ENCODE results near the gene KCNK18.

KCNK18 gene

GRCh38 chr10:117162093-117163060 is 34.9 kb upstream of the KCNK18 start:
- no peaks in the 10 kb centered on the region for H3K79me2 ChIP-seq (ENCODE audit: insufficient read depth, low read length)
- no peak for DNase-seq
- H3K27me3 ChIP-seq (ENCODE audit: insufficient read depth, low read length, poor library complexity): peaks cover 23% of the 10 kb centered on the region

GRCh38 chr10:117163061-117163953 is 34.0 kb upstream of the KCNK18 start:
- Histone ChIP-seq H3K4me3 (ENCODE audit: low read depth in 1 of 2, low read length in 2 of 2) (no peak overlapping the region), H3K27me3 (ENCODE audit: insufficient read depth, low read length, poor library complexity) (peaks cover 18% of the 10 kb centered on the region), H2AFZ (ENCODE audit: low read depth, low read length) (no peak overlapping the region), H3K4me1 (ENCODE audit: insufficient read depth, low read length) (no peaks in the 10 kb centered on the region), H3K27ac (ENCODE audit: low read length) (no peak overlapping the region), H3K4me2 (ENCODE audit: insufficient read depth, low read length) (no peak overlapping the region), H3K9me3 (ENCODE audit: insufficient read depth, low read length, severe bottlenecking) (no peaks in the 10 kb centered on the region), H4K20me1 (ENCODE audit: insufficient read depth, low read length) (no peaks in the 10 kb centered on the region; the same call in 1 of the 2 replicates), H3K9ac (ENCODE audit: low read depth, low read length) (no peak overlapping the region), H3K36me3 (ENCODE audit: insufficient read depth, low read length) (no peaks in the 10 kb centered on the region), H3K79me2 (ENCODE audit: insufficient read depth, low read length) (no peaks in the 10 kb centered on the region)
- ATAC-seq (ENCODE audit: insufficient read depth, low read depth): no peak
- no peak for DNase-seq
- TF ChIP-seq EZH2 (IDR thresholded peaks at IDR 0.05; ENCODE audit: borderline replicate concordance, low read depth, low read length, severe bottlenecking): no peak
- TF ChIP-seq, protein P1, sequence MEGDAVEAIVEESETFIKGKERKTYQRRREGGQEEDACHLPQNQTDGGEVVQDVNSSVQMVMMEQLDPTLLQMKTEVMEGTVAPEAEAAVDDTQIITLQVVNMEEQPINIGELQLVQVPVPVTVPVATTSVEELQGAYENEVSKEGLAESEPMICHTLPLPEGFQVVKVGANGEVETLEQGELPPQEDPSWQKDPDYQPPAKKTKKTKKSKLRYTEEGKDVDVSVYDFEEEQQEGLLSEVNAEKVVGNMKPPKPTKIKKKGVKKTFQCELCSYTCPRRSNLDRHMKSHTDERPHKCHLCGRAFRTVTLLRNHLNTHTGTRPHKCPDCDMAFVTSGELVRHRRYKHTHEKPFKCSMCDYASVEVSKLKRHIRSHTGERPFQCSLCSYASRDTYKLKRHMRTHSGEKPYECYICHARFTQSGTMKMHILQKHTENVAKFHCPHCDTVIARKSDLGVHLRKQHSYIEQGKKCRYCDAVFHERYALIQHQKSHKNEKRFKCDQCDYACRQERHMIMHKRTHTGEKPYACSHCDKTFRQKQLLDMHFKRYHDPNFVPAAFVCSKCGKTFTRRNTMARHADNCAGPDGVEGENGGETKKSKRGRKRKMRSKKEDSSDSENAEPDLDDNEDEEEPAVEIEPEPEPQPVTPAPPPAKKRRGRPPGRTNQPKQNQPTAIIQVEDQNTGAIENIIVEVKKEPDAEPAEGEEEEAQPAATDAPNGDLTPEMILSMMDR (IDR thresholded peaks at IDR 0.05; ENCODE audit: borderline replicate concordance, extremely low read depth, low read length, poor library complexity, severe bottlenecking): no peak

More at GRCh38 chr10:117162093-117163060, 34.9 kb upstream of the KCNK18 start:
- Histone ChIP-seq H2AFZ (ENCODE audit: low read depth, low read length) (no peak overlapping the region), H3K36me3 (ENCODE audit: insufficient read depth, low read length) (no peaks in the 10 kb centered on the region), H3K4me2 (ENCODE audit: insufficient read depth, low read length) (no peak overlapping the region), H3K9ac (ENCODE audit: low read depth, low read length) (no peak overlapping the region), H3K9me3 (ENCODE audit: insufficient read depth, low read length, severe bottlenecking) (no peaks in the 10 kb centered on the region), H3K4me3 (ENCODE audit: low read depth in 1 of 2, low read length in 2 of 2) (no peak overlapping the region), H3K4me1 (ENCODE audit: insufficient read depth, low read length) (no peaks in the 10 kb centered on the region), H4K20me1 (ENCODE audit: insufficient read depth, low read length) (no peaks in the 10 kb centered on the region), H3K27ac (ENCODE audit: low read length) (no peak overlapping the region)
- TF ChIP-seq, protein P1 (IDR thresholded peaks at IDR 0.05; ENCODE audit: borderline replicate concordance, extremely low read depth, low read length, poor library complexity, severe bottlenecking): no peak
- no peak for TF ChIP-seq EZH2 (IDR thresholded peaks at IDR 0.05; ENCODE audit: borderline replicate concordance, low read depth, low read length, severe bottlenecking)
- ATAC-seq (ENCODE audit: insufficient read depth, low read depth): no peak

DNA sequence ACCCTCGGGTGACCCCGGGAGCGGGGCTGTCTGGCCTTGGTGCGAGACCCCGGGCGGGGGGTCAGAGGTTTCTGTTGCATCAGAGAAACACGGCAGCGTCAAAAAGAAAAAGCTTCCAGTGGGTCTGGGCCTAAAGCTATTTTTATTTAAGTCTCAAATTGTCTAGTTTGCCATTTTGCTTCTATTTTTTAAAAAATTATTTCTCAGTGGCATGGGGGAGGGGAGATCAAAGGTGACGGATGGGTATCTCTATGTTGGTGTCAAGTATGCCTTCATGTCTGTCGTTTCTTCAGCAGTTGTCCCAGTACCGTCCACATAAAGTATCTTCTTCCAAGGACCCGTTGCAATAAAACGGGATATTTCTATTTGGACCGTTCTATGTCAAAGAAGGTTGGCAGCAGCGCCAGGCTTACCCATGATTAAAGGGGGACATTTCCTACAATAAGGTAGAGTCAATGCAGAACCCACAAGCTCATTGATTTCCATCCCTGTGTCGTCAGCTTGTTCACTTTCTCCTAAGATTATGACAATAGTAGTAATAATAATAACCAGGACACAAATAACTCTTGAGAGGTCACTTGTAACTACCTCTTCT is 33.2 kb upstream of the KCNK18 start:
- Histone ChIP-seq H3K27ac (ENCODE audit: low read length) (no peak overlapping the region), H3K9me3 (ENCODE audit: insufficient read depth, low read length, severe bottlenecking) (no peaks in the 10 kb centered on the region), H2AFZ (ENCODE audit: low read depth, low read length) (no peak overlapping the region), H3K4me2 (ENCODE audit: insufficient read depth, low read length) (no peak overlapping the region), H3K4me1 (ENCODE audit: insufficient read depth, low read length) (no peaks in the 10 kb centered on the region), H3K9ac (ENCODE audit: low read depth, low read length) (no peak overlapping the region), H3K4me3 (ENCODE audit: low read depth in 1 of 2, low read length in 2 of 2) (no peak overlapping the region), H4K20me1 (ENCODE audit: insufficient read depth, low read length) (no peaks in the 10 kb centered on the region; the same call in 1 of the 2 replicates), H3K79me2 (ENCODE audit: insufficient read depth, low read length) (no peaks in the 10 kb centered on the region), H3K27me3 (ENCODE audit: insufficient read depth, low read length, poor library complexity) (peaks cover 17% of the 10 kb centered on the region), H3K36me3 (ENCODE audit: insufficient read depth, low read length) (no peaks in the 10 kb centered on the region)
- TF ChIP-seq EZH2 (IDR thresholded peaks at IDR 0.05; ENCODE audit: borderline replicate concordance, low read depth, low read length, severe bottlenecking): no peak
- TF ChIP-seq, protein P1 (IDR thresholded peaks at IDR 0.05; ENCODE audit: borderline replicate concordance, extremely low read depth, low read length, poor library complexity, severe bottlenecking): no peak
- no peak for DNase-seq
- no peak for ATAC-seq (ENCODE audit: insufficient read depth, low read depth)
